RWPE1 (cell line): ENCODE data around the gene QSOX1.

ENCODE experiments used
- CTCF ChIA-PET: fragments of 350-600 bp; sonication (Branson Sonifier 250); formaldehyde crosslinking; extraction: SDS; loops from one replicate; lab custom pipeline; 2021; lab: Yijun Ruan, JAX
- POLR2A ChIA-PET: fragments of 400-600 bp; formaldehyde crosslinking; extraction: SDS; loops from one replicate; lab custom pipeline; 2020; ENCODE audit warnings: antibody characterized with exemption; ENCODE audit not compliant: low non-redundant PET; lab: Yijun Ruan, JAX
- DNase-seq: peaks from one replicate; pipeline ENCODE4 v3.0.0; 2012; ENCODE audit warnings: low spot score
- H3K27ac ChIP-seq: fragments of 450-650 bp; 2 replicates; pipeline ENCODE4 v1.5.1; 2017
- TF ChIP-seq, protein P1 (sequence below): fragments of 450-650 bp; conservative IDR thresholded peaks from 2 replicates; pipeline ENCODE4 v1.5.1; 2017; ENCODE audit warnings: low read depth, mild to moderate bottlenecking

The QSOX1 gene

DNA sequence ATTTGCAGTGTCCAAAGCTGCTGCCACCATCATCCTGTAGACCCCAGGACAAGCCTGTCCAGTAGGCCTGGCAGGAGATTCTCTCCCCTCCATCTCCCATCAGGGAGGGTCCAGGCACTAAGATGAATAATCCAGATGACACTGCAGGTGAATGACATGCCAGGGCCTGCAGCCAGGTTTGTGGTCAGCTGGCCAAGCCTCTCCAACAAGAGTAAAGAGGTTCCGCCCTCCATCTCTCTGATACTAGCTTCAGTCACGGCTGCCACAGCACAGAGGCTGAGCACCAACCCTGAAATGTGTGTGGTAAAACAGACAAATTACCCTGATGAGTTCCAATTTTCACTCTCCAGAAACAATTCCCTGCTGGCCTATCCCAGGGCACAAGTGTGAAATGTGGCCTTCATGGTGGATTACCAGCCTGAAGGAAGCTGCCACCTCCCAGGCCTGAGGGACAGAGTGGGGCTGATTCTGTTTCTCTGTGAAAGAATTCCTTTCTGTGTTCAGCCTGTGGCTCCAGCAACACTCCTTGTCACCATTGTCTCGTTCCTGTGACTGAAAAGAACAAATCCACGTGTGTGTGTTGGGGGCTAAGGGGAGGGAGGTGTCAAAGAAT is 55.4 kb downstream of the QSOX1 start:
- TF ChIP-seq, protein P1, sequence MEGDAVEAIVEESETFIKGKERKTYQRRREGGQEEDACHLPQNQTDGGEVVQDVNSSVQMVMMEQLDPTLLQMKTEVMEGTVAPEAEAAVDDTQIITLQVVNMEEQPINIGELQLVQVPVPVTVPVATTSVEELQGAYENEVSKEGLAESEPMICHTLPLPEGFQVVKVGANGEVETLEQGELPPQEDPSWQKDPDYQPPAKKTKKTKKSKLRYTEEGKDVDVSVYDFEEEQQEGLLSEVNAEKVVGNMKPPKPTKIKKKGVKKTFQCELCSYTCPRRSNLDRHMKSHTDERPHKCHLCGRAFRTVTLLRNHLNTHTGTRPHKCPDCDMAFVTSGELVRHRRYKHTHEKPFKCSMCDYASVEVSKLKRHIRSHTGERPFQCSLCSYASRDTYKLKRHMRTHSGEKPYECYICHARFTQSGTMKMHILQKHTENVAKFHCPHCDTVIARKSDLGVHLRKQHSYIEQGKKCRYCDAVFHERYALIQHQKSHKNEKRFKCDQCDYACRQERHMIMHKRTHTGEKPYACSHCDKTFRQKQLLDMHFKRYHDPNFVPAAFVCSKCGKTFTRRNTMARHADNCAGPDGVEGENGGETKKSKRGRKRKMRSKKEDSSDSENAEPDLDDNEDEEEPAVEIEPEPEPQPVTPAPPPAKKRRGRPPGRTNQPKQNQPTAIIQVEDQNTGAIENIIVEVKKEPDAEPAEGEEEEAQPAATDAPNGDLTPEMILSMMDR = no peak
- no peak overlapping the region for H3K27ac ChIP-seq
- CTCF ChIA-PET = interaction anchor here (0.8 to 0.9 kb wide), 2 partner anchors 17 to 22 kb away, joined by 3 to 7 read pairs; no protein-coding TSS in a partner anchor
- POLR2A ChIA-PET = no interaction called here
- peak; percentile 62 for DNase-seq

DNA sequence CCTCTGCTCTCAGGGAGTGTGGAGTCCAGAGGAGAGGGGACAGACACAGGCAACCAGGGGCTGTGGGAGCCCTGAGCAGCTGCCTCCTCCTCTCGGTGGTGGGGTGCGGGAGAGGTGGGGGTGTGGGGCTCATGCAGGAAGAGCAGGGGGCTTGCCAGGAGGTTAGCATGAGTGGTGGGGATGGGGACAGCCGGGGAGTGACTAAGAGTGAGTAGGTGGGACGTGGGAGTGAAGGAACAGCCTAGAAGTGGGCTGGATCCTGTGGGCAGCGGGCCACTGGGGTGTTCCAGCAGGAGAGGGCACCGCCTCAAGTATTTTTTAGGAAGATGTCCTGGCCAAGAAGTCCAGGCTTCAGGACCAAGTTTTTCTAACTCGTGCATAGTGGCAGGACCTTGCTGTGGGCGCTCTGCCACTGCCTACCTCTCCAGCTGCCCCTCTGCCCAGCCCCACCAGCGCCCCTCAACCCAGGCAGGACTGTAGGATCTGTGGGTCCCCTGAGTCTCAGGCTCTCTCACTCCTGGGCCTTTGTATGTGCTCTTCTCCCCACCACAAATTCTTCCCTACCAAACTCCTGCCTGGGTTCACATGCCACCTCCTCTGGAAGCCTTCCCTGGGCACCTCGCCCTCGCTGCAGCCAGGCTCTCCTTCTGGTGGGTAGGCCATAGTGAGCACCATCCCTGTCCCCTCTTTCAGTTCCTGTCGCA is 56.6 kb downstream of the QSOX1 start:
- H3K27ac ChIP-seq = no peak overlapping the region
- TF ChIP-seq, protein P1 = no peak
- CTCF ChIA-PET = no interaction called here
- no peak for DNase-seq
- POLR2A ChIA-PET = interaction anchor here (0.7 kb wide), 1 partner anchor 44 kb away, joined by 3 read pairs; no protein-coding TSS in a partner anchor

DNA sequence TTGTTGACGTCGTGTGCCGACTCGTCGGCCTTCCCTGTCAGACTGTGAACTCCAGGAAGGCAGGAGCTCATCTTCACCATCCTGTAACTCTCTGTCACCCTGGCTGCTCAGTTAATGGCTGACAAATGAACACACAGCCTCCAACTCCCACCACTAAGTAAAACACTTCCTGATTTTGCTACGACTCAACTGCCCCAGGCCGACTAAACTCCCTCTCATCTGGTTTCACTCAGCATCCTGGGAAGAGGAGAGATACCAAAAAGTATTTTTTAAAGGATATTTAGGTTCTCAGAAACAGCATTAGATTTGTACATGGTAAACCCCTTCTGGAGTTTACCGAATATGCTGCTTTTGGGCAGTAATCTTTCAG is 57.2 kb downstream of the QSOX1 start:
- DNase-seq = no peak
- ChIA-PET POLR2A (interaction anchor here (0.7 kb wide), 1 partner anchor 44 kb away, joined by 3 read pairs; no protein-coding TSS in a partner anchor), CTCF (no interaction called here)
- H3K27ac ChIP-seq = no peak overlapping the region
- TF ChIP-seq, protein P1 = no peak

DNA sequence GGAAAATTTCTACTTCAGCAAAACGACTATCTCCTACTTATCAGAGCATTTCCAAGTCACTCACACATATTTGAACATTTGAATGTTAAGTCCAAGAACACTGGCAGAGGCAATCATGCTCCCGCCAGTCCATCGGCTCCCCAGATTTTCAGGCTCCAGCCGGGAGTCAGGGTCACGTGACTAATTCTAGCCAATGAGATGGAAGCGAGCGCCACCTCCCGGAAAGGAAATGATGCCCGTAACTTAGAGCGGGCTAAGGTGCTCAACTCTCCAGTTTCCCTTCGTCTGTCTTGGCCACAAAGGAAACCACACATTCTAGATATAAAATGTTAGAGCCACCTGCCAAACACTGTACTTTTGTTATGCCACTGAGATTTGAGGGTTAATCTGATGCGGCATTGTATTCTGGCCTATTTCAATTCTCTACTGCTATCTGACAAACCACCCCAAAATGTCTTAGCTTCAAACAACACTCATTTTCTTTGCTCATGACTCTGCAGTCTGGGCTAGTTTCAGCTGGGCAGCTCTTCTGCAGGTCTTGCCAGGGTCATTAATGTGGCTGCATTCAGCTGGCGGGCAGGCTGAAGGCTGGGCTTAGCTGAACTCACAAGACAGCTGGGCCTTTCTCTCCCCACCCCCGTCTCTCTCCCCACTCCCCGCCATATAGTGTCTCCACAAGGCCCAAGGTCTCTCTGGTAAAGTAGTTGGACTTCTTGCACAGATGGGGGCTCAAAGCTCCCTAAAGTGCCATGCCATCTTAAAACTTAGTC is 58.9 kb downstream of the QSOX1 start:
- no peak overlapping the region for H3K27ac ChIP-seq
- ChIA-PET POLR2A (no interaction called here), CTCF (interaction anchor here (1.1 kb wide), 1 partner anchor 26 kb away, joined by 3 read pairs; no protein-coding TSS in a partner anchor)
- peak; percentile 99 for DNase-seq
- TF ChIP-seq, protein P1 = peak; percentile 25

- CTCF ChIA-PET = interaction anchor here (1.0 to 1.5 kb wide), 2 partner anchors 18 to 28 kb away, joined by 3 to 10 read pairs; no protein-coding TSS in a partner anchor
- POLR2A ChIA-PET = no interaction called here
- TF ChIP-seq, protein P1 = no peak
- DNase-seq = no peak
- no peak overlapping the region for H3K27ac ChIP-seq
Observed at GRCh38 chr1:180215856-180216625, 61.4 kb downstream of the QSOX1 start.

GRCh38 chr1:180217006-180217405 is 62.3 kb downstream of the QSOX1 start:
- TF ChIP-seq, protein P1 = no peak
- DNase-seq = no peak
- ChIA-PET POLR2A (no interaction called here), CTCF (interaction anchor here (0.6 to 1.5 kb wide), 3 partner anchors 15 to 295 kb away, joined by 3 to 10 read pairs (median 3); no protein-coding TSS in a partner anchor)
- H3K27ac ChIP-seq = no peak overlapping the region
